HG03571 (cell line): ENCODE measurements around the gene MYO6.

Experiments used
- ATAC-seq: cut with Tn5 transposase; IDR thresholded peaks from one replicate; pipeline ENCODE4 v1.9.1; 2021; ENCODE audit not compliant: unreplicated experiment

Gene MYO6

GRCh38 chr6:75819776-75820487, 70.9 kb downstream of the MYO6 start:
- no peak for ATAC-seq

DNA sequence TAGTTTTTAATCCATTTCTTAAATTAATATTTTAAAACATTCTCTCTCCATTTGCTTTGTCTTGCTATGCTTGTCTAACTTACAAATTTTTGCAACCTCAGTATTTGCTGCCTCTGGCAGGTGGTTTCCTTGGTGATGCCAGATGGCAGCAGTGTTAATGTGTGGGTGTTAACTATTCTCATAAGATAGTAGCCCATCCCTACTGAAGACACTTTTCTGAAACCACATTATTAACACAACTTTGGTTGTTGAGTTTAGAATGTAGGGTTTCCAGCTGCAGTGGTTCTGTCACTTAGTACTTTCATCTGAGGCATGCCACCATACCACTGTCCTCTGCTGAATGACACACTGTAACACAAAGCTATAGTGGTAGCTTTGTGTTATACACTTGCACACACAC, 75.1 kb downstream of the MYO6 start:
- no peak for ATAC-seq

- no peak for ATAC-seq
Observed at GRCh38 chr6:75827163-75827562, 78.1 kb downstream of the MYO6 start.

GRCh38 chr6:75830959-75831885, 82.2 kb downstream of the MYO6 start:
- ATAC-seq: no peak

DNA sequence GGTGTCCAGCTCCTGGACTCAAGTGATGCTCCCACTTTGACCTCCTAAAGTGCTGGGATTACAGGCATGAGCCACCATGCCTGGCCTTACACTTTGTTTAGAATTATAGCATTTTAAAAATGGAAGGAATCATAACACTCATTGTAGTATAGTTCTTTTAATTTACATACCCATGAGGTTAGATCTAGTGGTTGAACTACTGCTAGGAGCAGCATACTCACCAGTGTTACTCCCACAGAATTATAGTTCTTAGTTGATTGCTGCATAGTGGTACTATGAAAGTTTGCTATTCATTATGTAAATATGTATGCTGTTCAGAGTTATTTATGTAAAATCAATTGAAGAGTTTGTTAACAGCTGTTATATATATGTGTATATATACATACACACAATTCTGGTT, 85.4 kb downstream of the MYO6 start:
- no peak for ATAC-seq

GRCh38 chr6:75842191-75842590, 93.2 kb downstream of the MYO6 start:
- ATAC-seq: no peak

GRCh38 chr6:75842732-75843131, 93.7 kb downstream of the MYO6 start:
- ATAC-seq: no peak

DNA sequence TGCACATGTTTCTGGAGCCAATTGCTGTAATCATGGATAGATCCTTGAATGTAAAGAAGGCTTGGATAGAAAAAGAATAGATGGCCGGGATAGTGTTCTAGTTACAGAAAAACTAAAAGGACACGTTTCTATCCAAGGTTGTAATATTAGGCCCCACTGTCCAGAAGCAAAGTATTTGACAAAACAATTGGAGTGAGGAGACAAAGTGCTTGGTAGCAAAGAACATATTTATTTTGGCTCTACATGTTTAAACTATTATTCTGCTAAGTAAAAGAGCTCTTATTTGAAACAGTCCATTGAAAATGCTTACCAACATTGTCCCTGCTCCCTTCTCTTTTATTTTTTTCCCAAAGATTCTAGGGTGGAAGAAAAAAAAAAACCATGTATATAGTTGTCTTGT, 94.4 kb downstream of the MYO6 start:
- ATAC-seq: no peak

GRCh38 chr6:75848274-75848673, 99.2 kb downstream of the MYO6 start:
- no peak for ATAC-seq

DNA sequence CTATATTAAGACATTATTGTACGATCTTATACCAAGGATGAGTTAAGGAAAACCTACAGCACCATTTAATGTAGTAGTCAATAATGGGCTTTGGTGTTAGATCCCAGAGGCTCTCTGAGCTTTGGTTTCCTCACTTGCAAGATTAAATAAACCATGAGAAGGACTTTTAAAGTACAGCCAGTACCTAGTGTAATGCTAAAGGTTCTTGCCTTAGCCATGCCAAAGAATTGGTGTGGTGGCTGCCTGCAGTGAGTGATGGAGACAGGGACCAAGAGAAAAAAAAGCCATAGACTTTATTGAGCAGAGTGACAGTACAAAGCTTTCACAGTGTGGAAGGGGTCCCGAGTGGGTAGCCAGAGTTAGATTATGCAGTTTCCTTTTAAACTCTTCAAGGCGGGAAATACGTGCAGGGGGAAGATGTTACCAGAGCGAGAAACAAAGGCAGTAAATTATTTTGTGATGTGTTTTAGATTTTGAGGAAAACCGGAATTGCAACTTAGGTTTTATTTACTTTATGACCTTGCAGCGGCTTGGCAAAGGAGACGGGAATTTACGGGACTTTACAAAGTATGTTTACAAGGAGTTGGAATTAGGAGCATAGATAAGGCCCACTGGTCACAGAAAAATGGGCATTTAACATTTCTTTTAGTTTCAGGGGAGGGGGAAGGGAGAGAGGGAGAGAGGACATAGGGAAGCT, 100.4 kb downstream of the MYO6 start:
- ATAC-seq: no peak

DNA sequence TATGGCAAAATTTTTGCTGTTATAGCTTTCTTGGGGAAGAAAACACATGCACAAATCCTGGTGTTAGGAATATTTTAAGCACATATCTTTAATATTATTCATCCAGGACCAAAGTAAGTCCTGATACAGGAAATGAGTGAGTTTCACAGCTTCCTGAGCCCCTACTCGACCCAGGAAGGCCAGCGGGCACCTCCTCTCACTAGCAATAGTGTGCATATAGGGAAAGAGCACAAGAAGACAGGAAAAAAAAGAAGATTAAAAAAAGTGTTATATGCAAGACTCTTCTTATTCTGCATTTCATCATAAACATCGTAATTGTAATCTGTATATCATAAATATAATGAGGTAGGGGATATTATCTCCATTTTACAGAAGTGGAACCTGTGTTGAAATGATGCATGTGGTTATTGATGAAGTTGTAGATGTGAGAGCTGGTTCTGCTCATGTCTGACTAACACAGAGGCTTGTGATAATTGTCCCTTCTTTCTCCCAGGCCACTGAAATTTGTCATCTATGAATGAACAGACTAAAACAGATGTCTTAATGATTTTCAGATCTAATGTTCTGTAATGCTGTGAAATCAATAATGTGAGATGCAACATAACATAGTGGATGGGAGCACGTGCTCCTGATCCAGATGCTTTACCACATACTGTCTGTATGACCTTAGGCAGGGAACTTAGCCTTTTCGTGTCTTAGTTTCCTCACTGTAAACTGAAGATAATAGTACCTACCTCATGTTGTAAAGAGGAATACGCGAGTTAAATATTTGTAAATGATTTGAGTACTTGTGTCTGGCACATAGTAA, 101.2 kb downstream of the MYO6 start:
- ATAC-seq: no peak

- ATAC-seq: no peak
Observed at GRCh38 chr6:75852721-75853120, 103.7 kb downstream of the MYO6 start.

- no peak for ATAC-seq
Observed at GRCh38 chr6:75853806-75854205, 104.8 kb downstream of the MYO6 start.

GRCh38 chr6:75855052-75855451, 106.0 kb downstream of the MYO6 start:
- ATAC-seq: no peak

- no peak for ATAC-seq
Observed at GRCh38 chr6:75856902-75857301, 107.9 kb downstream of the MYO6 start.

DNA sequence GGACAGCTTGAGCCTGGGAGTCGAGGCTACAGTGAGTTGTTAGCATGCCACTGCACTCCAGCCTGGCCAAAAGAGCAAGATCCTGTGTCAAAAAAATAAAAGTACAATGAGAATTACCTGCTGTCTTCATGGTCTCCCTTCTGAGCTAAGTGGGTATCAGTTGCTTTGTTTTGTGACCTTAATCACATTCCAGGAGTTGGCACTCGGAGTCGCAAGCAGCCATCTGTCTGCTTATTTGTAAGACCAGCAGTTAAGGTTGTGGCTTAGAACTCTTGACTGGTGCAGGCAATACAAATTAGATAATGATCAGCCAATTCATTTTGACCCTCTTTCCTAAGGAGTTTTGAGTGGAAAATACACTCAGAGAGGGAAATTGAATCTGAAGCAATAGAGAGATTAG, 114.0 kb downstream of the MYO6 start:
- ATAC-seq: no peak

DNA sequence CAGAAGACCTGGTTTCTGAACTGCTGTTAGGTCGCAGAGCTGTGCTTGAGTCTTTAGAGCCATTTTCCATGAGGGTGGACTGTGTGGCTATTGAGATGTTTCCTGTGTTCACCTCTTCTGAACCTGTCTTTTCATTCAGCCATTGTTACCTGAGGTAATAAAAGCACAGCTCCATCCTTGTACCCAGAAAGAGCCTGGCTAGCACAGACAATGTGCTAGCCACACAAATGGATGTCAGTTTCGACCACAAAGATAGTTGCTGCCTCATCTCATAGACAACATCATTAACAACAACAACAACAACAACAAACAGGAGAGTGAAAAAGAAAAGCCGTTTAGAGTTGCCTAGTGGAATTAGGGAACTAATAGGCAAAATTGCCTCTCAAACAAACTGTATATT, 114.7 kb downstream of the MYO6 start:
- no peak for ATAC-seq

DNA sequence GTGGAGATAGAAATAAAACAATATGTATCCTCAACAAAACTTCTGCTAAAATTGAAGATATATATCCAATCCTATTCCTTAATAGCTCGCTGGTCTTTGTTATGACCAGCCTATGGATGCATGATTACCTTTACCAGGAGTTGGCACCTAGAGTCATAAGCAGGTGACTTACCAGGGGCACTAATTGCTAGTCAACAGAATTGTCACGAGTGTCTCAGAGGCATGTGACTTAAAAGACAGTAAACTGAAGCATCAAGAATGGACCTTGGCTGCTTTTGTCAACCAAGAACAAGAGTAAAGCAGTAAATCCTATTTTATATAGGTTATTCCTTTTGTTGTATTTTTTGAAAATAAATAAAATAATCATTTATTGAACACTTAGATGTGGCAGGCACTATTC, 115.4 kb downstream of the MYO6 start:
- ATAC-seq: no peak

DNA sequence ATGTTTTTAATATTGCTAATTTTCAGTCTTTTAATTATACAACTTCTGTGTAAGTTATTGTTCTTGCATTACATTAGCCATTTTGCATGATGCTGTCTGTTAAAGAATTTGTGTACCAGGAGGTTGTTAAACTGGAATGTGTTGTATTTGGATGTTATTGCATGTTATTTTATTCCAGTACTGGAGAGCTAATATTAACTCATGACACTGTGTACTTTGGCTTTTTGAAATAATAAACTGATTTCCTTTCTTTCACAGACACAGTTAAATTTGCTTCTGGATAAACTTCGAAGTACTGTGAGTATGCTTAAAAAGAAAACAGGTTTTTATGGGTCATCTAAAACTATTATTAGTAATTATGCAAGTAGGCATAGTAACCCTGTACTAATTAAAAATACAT, 121.3 kb downstream of the MYO6 start:
- ATAC-seq: no peak

GRCh38 chr6:75874224-75874623, 125.2 kb downstream of the MYO6 start:
- no peak for ATAC-seq

DNA sequence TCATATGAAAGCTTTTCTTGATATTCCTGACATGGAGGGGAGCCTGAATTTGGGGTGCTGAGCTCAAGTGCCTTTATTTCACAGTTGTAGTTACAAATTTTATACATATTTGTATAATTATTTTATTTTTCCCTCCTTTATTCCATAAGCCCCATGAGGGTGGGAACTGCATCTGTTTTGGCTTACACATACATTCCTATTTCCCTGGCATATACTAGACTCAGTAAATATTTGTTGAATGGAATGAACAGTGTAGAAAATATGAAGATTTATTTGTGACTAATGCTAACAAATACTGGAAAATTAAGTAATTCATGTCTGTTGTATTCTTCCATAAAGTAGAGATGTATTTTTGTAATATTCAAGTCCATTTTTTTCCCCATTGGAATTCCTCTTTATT, 127.1 kb downstream of the MYO6 start:
- ATAC-seq: no peak
